ENCODE results near the gene ITPR2.

GRCh38 chr12:26617513-26617912 lies 215.5 kb downstream of the ITPR2 start:
- TF ChIP-seq POLR2A (IDR thresholded peaks at IDR 0.05) (no peak), CTCF (IDR thresholded peaks at IDR 0.05) (no peak), EP300 (IDR thresholded peaks at IDR 0.05) (no peak)

All from tibial nerve (tissue), 4 donors.